Coronary artery (tissue), 2 donors: ENCODE results near the gene RBM4B.

Experiments
- DNase-seq: peaks from one replicate; pipeline ENCODE4 v3.0.0-alpha.2; 2017; ENCODE audit warnings: low spot score
- H3K27ac ChIP-seq, 2 donors: fragments of 200-600 bp; sonication (generic); one replicate each; pipeline ENCODE4 v1.5.1; 2016 to 2019
- H3K4me3 ChIP-seq: fragments of 200-600 bp; sonication (generic); 2 replicates; pipeline ENCODE4 v1.5.1; 2016; ENCODE audit warnings: mild to moderate bottlenecking, moderate library complexity
- CTCF ChIP-seq: fragments of 200-600 bp; sonication (generic); IDR thresholded peaks from one replicate; pipeline ENCODE4 v1.5.1; 2019; ENCODE audit warnings: antibody characterized with exemption

RBM4B gene

GRCh38 chr11:66706989-66707388 lies 29.3 kb upstream of the RBM4B start:
- TF ChIP-seq CTCF, result no peak
- Histone ChIP-seq H3K4me3 (no peak overlapping the region), H3K27ac (no peak overlapping the region)
- DNase-seq, result no peak

- DNase-seq, result no peak
These were observed 28.1 kb upstream of the RBM4B start for GRCh38 chr11:66705587-66706335.

GRCh38 chr11:66704659-66705360 lies 27.1 kb upstream of the RBM4B start:
- no peak for TF ChIP-seq CTCF
- H3K4me3 ChIP-seq, result no peak overlapping the region
- no peak overlapping the region for H3K27ac ChIP-seq
- DNase-seq, result no peak

More at GRCh38 chr11:66705587-66706335, 28.1 kb upstream of the RBM4B start:
- TF ChIP-seq CTCF, result no peak
- no peak overlapping the region for H3K4me3 ChIP-seq
- H3K27ac ChIP-seq, result no peak overlapping the region

- no peak for TF ChIP-seq CTCF
- no peak overlapping the region for H3K27ac ChIP-seq
- DNase-seq, result no peak
- H3K4me3 ChIP-seq, result no peak overlapping the region
These were observed 23.9 kb upstream of the RBM4B start for GRCh38 chr11:66701432-66702240.

GRCh38 chr11:66700742-66701141 lies 23.1 kb upstream of the RBM4B start:
- Histone ChIP-seq H3K27ac (no peak overlapping the region), H3K4me3 (no peak overlapping the region)
- no peak for TF ChIP-seq CTCF
- no peak for DNase-seq

GRCh38 chr11:66700337-66700736 lies 22.6 kb upstream of the RBM4B start:
- Histone ChIP-seq H3K4me3 (no peak overlapping the region), H3K27ac (no peak overlapping the region)
- TF ChIP-seq CTCF, result no peak
- no peak for DNase-seq
